Peyer's patch (tissue), 4 donors: Measurements from ENCODE around the gene DNER.

Experiments
- CTCF ChIP-seq, 6 experiments: fragments of 450-650 bp in 4 of 6; fragments of 200-600 bp in 2 of 6; sonication (generic) in 1 of 6; IDR thresholded peaks; one replicate each; pipeline ENCODE4 v1.5.1; 2017 to 2019; ENCODE audit warnings: antibody characterized with exemption in 6 of 6, mild to moderate bottlenecking in 3 of 6, moderate library complexity in 1 of 6
- POLR2A ChIP-seq, 2 donors: fragments of 450-650 bp; IDR thresholded peaks; one replicate each; pipeline ENCODE4 v1.5.1; 2017; ENCODE audit warnings: antibody characterized with exemption in 2 of 2, mild to moderate bottlenecking in 2 of 2, moderate library complexity in 2 of 2

- TF ChIP-seq CTCF (IDR thresholded peaks at IDR 0.05) (no peak), POLR2A (IDR thresholded peaks at IDR 0.05) (no peak)
Observed at GRCh38 chr2:229672021-229672420, 42.3 kb downstream of the DNER start.
